ENCODE measurements around the gene CACNA1B. TPM values are rescaled to one million over a fixed set of nuclear protein-coding genes. Genes with fewer than 3 reads are reported as not detected.
"Not testable (repeated sequence)": the region's sequence is repeated elsewhere in the genome, so short reads cannot be mapped to it uniquely, and the experiment has no call there.

Gene CACNA1B
- total RNA-seq, 1 experiment from 2014 or later, result 7.8 TPM

GRCh38 chr9:138126090-138126857 is 248.7 kb downstream of the CACNA1B start:
- H3K4me2 ChIP-seq (ENCODE audit: insufficient read depth, insufficient read length, low read length); H3K27ac ChIP-seq (ENCODE audit: insufficient read length, low read depth, low read length); H3K9ac ChIP-seq (ENCODE audit: extremely low read depth, insufficient read length, low read length); H3K23ac ChIP-seq (ENCODE audit: insufficient read length, low read depth, low read length); H3K27me3 ChIP-seq (ENCODE audit: insufficient read depth, low read length); H3K4me1 ChIP-seq (ENCODE audit: insufficient read depth, low read length); H3K4me1 Mint-ChIP-seq; H3K27ac Mint-ChIP-seq; H3K79me2 ChIP-seq (ENCODE audit: insufficient read depth, low read length); H2AK5ac ChIP-seq (ENCODE audit: insufficient read length, low read length); H2AFZ ChIP-seq (ENCODE audit: low read length); H3K27me3 Mint-ChIP-seq (ENCODE audit: low read depth); H4K5ac ChIP-seq (ENCODE audit: insufficient read length, low read depth, low read length); H2BK20ac ChIP-seq (ENCODE audit: low read depth, low read length, poor library complexity, severe bottlenecking); H2BK5ac ChIP-seq (ENCODE audit: insufficient read length, low read length); H3K56ac ChIP-seq (ENCODE audit: insufficient read length, low read depth, low read length); H3K23me2 ChIP-seq (ENCODE audit: insufficient read length, low read depth, low read length, poor library complexity, severe bottlenecking); H4K91ac ChIP-seq (ENCODE audit: insufficient read length, low read depth, low read length); DNase-seq; H3K18ac ChIP-seq (ENCODE audit: insufficient read length, low read depth, low read length); H2BK15ac ChIP-seq (ENCODE audit: low read depth, low read length); H4K20me1 ChIP-seq (ENCODE audit: control insufficient read depth, insufficient read depth, insufficient read length); H3K4me3 Mint-ChIP-seq; H3K79me1 ChIP-seq (ENCODE audit: insufficient read depth, low read depth, low read length, poor library complexity, severe bottlenecking); H3K4ac ChIP-seq (ENCODE audit: low read depth, low read length); H3K14ac ChIP-seq (ENCODE audit: insufficient read depth, low read length); H2BK120ac ChIP-seq (ENCODE audit: low read depth, low read length, poor library complexity, severe bottlenecking); H3T11ph ChIP-seq (ENCODE audit: low read length); H4K8ac ChIP-seq (replicated peaks; ENCODE audit: insufficient read length, low read depth, low read length); H2BK12ac ChIP-seq (ENCODE audit: insufficient read length, low read depth, low read length): not testable (repeated sequence)
- Mint-ChIP-seq H3K9me3 (peaks cover 56 to 78% of the 10 kb centered on the region in 2 experiments), H3K36me3 (ENCODE audit: insufficient read depth in 1 of 3, low read depth in 3 of 3) (peaks cover 16 to 31% (median 18%) of the 10 kb centered on the region in 3 experiments)
- H3K9me3 ChIP-seq (ENCODE audit: control insufficient read depth, low read depth, low read length), result peaks cover 45% of the 10 kb centered on the region
- WGBS (ENCODE audit: extremely low coverage, insufficient read length, low lambda C conversion rate), result no CpG with 5 or more reads among the region's 42 CpGs
- TF ChIP-seq CTCF (conservative IDR thresholded peaks at IDR 0.05), result peak; percentile 51

- H3K79me1 ChIP-seq (ENCODE audit: insufficient read depth, low read depth, low read length, poor library complexity, severe bottlenecking); H2BK120ac ChIP-seq (ENCODE audit: low read depth, low read length, poor library complexity, severe bottlenecking); H3K4me2 ChIP-seq (ENCODE audit: insufficient read depth, insufficient read length, low read length); H3K18ac ChIP-seq (ENCODE audit: insufficient read length, low read depth, low read length); H4K8ac ChIP-seq (replicated peaks; ENCODE audit: insufficient read length, low read depth, low read length); H3K4me1 ChIP-seq (ENCODE audit: insufficient read depth, low read length); H3K27ac ChIP-seq (ENCODE audit: insufficient read length, low read depth, low read length); H3K27ac Mint-ChIP-seq; H2BK12ac ChIP-seq (ENCODE audit: insufficient read length, low read depth, low read length); H2BK20ac ChIP-seq (ENCODE audit: low read depth, low read length, poor library complexity, severe bottlenecking); H3K9ac ChIP-seq (ENCODE audit: extremely low read depth, insufficient read length, low read length); H4K20me1 ChIP-seq (ENCODE audit: control insufficient read depth, insufficient read depth, insufficient read length); H4K91ac ChIP-seq (ENCODE audit: insufficient read length, low read depth, low read length); DNase-seq; H3K79me2 ChIP-seq (ENCODE audit: insufficient read depth, low read length); H2BK5ac ChIP-seq (ENCODE audit: insufficient read length, low read length); H3K27me3 ChIP-seq (ENCODE audit: insufficient read depth, low read length); H2AFZ ChIP-seq (ENCODE audit: low read length); H2BK15ac ChIP-seq (ENCODE audit: low read depth, low read length); H3T11ph ChIP-seq (ENCODE audit: low read length); H3K23me2 ChIP-seq (ENCODE audit: insufficient read length, low read depth, low read length, poor library complexity, severe bottlenecking); H3K14ac ChIP-seq (ENCODE audit: insufficient read depth, low read length); H3K27me3 Mint-ChIP-seq (ENCODE audit: low read depth); H4K5ac ChIP-seq (ENCODE audit: insufficient read length, low read depth, low read length); H2AK5ac ChIP-seq (ENCODE audit: insufficient read length, low read length); H3K4me3 Mint-ChIP-seq; H3K23ac ChIP-seq (ENCODE audit: insufficient read length, low read depth, low read length); H3K4ac ChIP-seq (ENCODE audit: low read depth, low read length); H3K4me1 Mint-ChIP-seq; H3K56ac ChIP-seq (ENCODE audit: insufficient read length, low read depth, low read length): not testable (repeated sequence)
- peaks cover 37% of the 10 kb centered on the region for H3K9me3 ChIP-seq (ENCODE audit: control insufficient read depth, low read depth, low read length)
- peaks cover 57 to 77% of the 10 kb centered on the region in 2 experiments for H3K9me3 Mint-ChIP-seq
- peaks cover 13 to 23% (median 14%) of the 10 kb centered on the region in 3 experiments; a peak in 6 of 7 replicates for H3K36me3 Mint-ChIP-seq (ENCODE audit: insufficient read depth in 1 of 3, low read depth in 3 of 3)
- no CpG with 5 or more reads among the region's 43 CpGs for WGBS (ENCODE audit: extremely low coverage, insufficient read length, low lambda C conversion rate)
Observed at GRCh38 chr9:138126858-138127584, 249.4 kb downstream of the CACNA1B start.
